ENCODE data around the gene MILR1.

GRCh38 chr17:64496348-64496785 is 47.5 kb downstream of the MILR1 start:
- TF ChIP-seq CREB1 (CRISPR knock-in tag; IDR thresholded peaks at IDR 0.05) (no peak), NFE2L1 (CRISPR knock-in tag; IDR thresholded peaks at IDR 0.05) (no peak), ETV6 (CRISPR knock-in tag; IDR thresholded peaks at IDR 0.05) (no peak), JUN (CRISPR knock-in tag; IDR thresholded peaks at IDR 0.05) (no peak), CTCF (IDR thresholded peaks at IDR 0.05) (no peak), FOXK1 (CRISPR knock-in tag; IDR thresholded peaks at IDR 0.05) (no peak), FOXP1 (CRISPR knock-in tag; IDR thresholded peaks at IDR 0.05; ENCODE audit: borderline replicate concordance) (no peak), ATF2 (CRISPR knock-in tag; IDR thresholded peaks at IDR 0.05; ENCODE audit: borderline replicate concordance, low read depth) (no peak), USF2 (CRISPR knock-in tag; IDR thresholded peaks at IDR 0.05) (no peak), PRDM15 (CRISPR knock-in tag; IDR thresholded peaks at IDR 0.05) (no peak), ATF1 (CRISPR knock-in tag; IDR thresholded peaks at IDR 0.05) (no peak), ZNF121 (CRISPR knock-in tag; IDR thresholded peaks at IDR 0.05) (no peak), ATF3 (CRISPR knock-in tag; conservative IDR thresholded peaks at IDR 0.05) (no peak), CDX4 (CRISPR knock-in tag; IDR thresholded peaks at IDR 0.05; ENCODE audit: borderline replicate concordance) (no peak)
